HG02588 (cell line): ENCODE results near the gene C5orf34.
"Not testable (repeated sequence)": the region's sequence is repeated elsewhere in the genome, so short reads cannot be mapped to it uniquely, and the experiment has no call there.

ENCODE experiments used
- ATAC-seq: cut with Tn5 transposase; IDR thresholded peaks from one replicate; pipeline ENCODE4 v1.9.1; 2021; ENCODE audit warnings: mild to moderate bottlenecking, moderate library complexity; ENCODE audit not compliant: unreplicated experiment

The C5orf34 gene

GRCh38 chr5:43515678-43516048, 715 bp upstream of the C5orf34 start:
- no peak for ATAC-seq

- ATAC-seq, result peak; percentile 24
Observed at GRCh38 chr5:43514471-43514815, 505 bp downstream of the C5orf34 start.

- ATAC-seq, result no peak
Observed at GRCh38 chr5:43514025-43514424, 923 bp downstream of the C5orf34 start.

GRCh38 chr5:43511062-43511461, 3.9 kb downstream of the C5orf34 start:
- ATAC-seq, result not testable (repeated sequence)

- no peak for ATAC-seq
Observed at GRCh38 chr5:43498581-43498980, 16.4 kb downstream of the C5orf34 start.

- ATAC-seq, result no peak
Observed at GRCh38 chr5:43497311-43498104, 17.4 kb downstream of the C5orf34 start.

GRCh38 chr5:43491326-43491725, 23.6 kb downstream of the C5orf34 start:
- ATAC-seq, result no peak

GRCh38 chr5:43486353-43486752, 28.6 kb downstream of the C5orf34 start:
- no peak for ATAC-seq

GRCh38 chr5:43485406-43485805, 29.5 kb downstream of the C5orf34 start:
- ATAC-seq, result no peak

GRCh38 chr5:43484106-43484849, 30.7 kb downstream of the C5orf34 start:
- peak; percentile 71 for ATAC-seq

- ATAC-seq, result peak; percentile 91
Observed at GRCh38 chr5:43483298-43484105, 31.4 kb downstream of the C5orf34 start, which contains the start of gene TMEM267. Gene TMEM267, minus strand, starts transcription at chr5:43483865. Its CDS starts 29,896 bp downstream, at chr5:43453969.

- ATAC-seq, result no peak
Observed at GRCh38 chr5:43482490-43483297, 32.3 kb downstream of the C5orf34 start.

GRCh38 chr5:43469671-43470391, 45.1 kb downstream of the C5orf34 start:
- no peak for ATAC-seq

- no peak for ATAC-seq
Observed at GRCh38 chr5:43467100-43467499, 47.8 kb downstream of the C5orf34 start.

GRCh38 chr5:43465455-43465854, 49.5 kb downstream of the C5orf34 start:
- not testable (repeated sequence) for ATAC-seq

- no peak for ATAC-seq
Observed at GRCh38 chr5:43461066-43461465, 53.9 kb downstream of the C5orf34 start.

GRCh38 chr5:43456556-43456955, 58.4 kb downstream of the C5orf34 start:
- ATAC-seq, result no peak

- not testable (repeated sequence) for ATAC-seq
Observed at GRCh38 chr5:43441575-43441974, 73.4 kb downstream of the C5orf34 start.

GRCh38 chr5:43437062-43437660, 77.8 kb downstream of the C5orf34 start:
- ATAC-seq, result no peak
